OCI-LY3 (cell line): ENCODE data around the gene METTL23.

Source experiments
- H2AFZ ChIP-seq: fragments of 200-600, 300-600 bp; shearing (Covaris generic); 2 replicates; pipeline ENCODE4 v1.6.0; 2014; ENCODE audit warnings: antibody characterized with exemption, low read depth, low read length
- H3K27ac ChIP-seq: fragments of 200-600, 300-600 bp; sonication (generic); 2 replicates; pipeline ENCODE4 v1.5.1; 2014; ENCODE audit warnings: mild to moderate bottlenecking, low read length, moderate library complexity, mixed read lengths
- H3K27me3 ChIP-seq: fragments of 200-600, 300-600 bp; sonication (generic); 2 replicates; pipeline ENCODE4 v1.6.1; 2014; ENCODE audit warnings: low read depth, low read length, mixed read lengths
- H3K36me3 ChIP-seq: fragments of 200-600, 300-600 bp; sonication (generic); replicated peaks from 2 replicates; pipeline ENCODE3; 2014; ENCODE audit warnings: low read depth, low read length, mixed read lengths
- H3K4me1 ChIP-seq: fragments of 300-600, 200-600 bp; sonication (generic); 2 replicates; pipeline ENCODE4 v1.6.1; 2014; ENCODE audit warnings: low read length, mixed read lengths
- H3K4me2 ChIP-seq: fragments of 200-600, 300-600 bp; sonication (generic); 2 replicates; pipeline ENCODE4 v1.6.1; 2014; ENCODE audit warnings: low read length, mixed read lengths
- H3K4me3 ChIP-seq: fragments of 300-600, 200-600 bp; sonication (generic); 2 replicates; pipeline ENCODE4 v1.5.1; 2014; ENCODE audit warnings: antibody characterized with exemption, mild to moderate bottlenecking, low read length, moderate library complexity
- H3K79me2 ChIP-seq: fragments of 300-600, 200-600 bp; shearing (Covaris generic); 2 replicates; pipeline ENCODE4 v1.6.1; 2014; ENCODE audit warnings: mild to moderate bottlenecking, low read length, mixed read lengths
- H3K9ac ChIP-seq: fragments of 300-600, 200-600 bp; shearing (Covaris generic); 2 replicates; pipeline ENCODE4 v1.6.0; 2014; ENCODE audit warnings: mild to moderate bottlenecking, low read length, moderate library complexity
- H3K9me3 ChIP-seq: fragments of 200-600, 300-600 bp; shearing (Covaris generic); 2 replicates; pipeline ENCODE4 v1.6.1; 2014; ENCODE audit warnings: low read length, mixed read lengths; ENCODE audit not compliant: insufficient read depth
- H4K20me1 ChIP-seq: fragments of 200-600, 300-600 bp; sonication (generic); 2 replicates; pipeline ENCODE4 v1.6.1; 2016; ENCODE audit warnings: low read length, mixed read lengths; ENCODE audit not compliant: insufficient read depth
- EZH2phosphoT487 ChIP-seq: fragments of 200-600 bp; shearing (Covaris generic); IDR thresholded peaks from 2 replicates; pipeline ENCODE4 v1.6.1; 2018; ENCODE audit warnings: antibody characterized with exemption, mixed run types, low read depth
- TF ChIP-seq, protein P1 (sequence below): fragments of 200-600, 300-600 bp; sonication (generic); IDR thresholded peaks from 2 replicates; pipeline ENCODE4 v1.5.1; 2014; ENCODE audit warnings: antibody characterized with exemption, low read length, low read depth

METTL23 gene

DNA sequence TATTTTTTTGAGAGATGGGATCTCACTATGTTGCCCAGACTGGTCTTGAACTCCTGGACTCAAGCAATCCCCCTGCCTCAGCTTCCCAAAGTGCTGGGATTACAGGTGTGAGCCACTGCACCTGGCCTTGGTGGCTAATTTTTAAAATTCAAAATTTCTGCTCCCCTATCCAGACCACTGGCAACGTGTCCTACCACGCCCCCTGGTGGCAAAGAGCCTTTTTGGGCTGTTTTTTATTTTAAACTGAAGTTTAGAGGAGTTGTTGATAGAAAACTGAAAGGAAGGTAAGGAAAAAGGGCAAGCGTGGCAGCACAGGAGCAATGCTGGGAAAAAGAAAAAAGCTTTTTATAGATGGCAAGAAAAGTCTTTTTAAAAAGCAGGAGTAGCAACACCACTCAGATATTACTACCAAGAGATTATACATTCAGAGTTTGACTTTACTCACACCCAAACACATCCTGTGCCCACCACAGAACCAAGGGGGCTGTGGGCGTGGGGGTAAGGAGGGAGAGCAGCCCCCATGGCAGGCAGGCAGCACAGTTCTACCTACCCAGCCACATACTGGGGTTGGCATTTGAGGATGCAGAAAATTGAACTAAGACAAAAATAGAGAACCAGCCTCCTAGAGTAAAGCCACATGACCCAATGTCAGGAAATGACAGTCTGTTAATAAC lies 11.7 kb upstream of the METTL23 start:
- no peak overlapping the region for H3K9ac ChIP-seq
- H3K4me3 ChIP-seq = no peak overlapping the region
- peak overlapping the region; percentile 18; the same call in 1 of the 2 replicates for H3K4me2 ChIP-seq
- no peak for TF ChIP-seq EZH2phosphoT487
- TF ChIP-seq, protein P1, sequence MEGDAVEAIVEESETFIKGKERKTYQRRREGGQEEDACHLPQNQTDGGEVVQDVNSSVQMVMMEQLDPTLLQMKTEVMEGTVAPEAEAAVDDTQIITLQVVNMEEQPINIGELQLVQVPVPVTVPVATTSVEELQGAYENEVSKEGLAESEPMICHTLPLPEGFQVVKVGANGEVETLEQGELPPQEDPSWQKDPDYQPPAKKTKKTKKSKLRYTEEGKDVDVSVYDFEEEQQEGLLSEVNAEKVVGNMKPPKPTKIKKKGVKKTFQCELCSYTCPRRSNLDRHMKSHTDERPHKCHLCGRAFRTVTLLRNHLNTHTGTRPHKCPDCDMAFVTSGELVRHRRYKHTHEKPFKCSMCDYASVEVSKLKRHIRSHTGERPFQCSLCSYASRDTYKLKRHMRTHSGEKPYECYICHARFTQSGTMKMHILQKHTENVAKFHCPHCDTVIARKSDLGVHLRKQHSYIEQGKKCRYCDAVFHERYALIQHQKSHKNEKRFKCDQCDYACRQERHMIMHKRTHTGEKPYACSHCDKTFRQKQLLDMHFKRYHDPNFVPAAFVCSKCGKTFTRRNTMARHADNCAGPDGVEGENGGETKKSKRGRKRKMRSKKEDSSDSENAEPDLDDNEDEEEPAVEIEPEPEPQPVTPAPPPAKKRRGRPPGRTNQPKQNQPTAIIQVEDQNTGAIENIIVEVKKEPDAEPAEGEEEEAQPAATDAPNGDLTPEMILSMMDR = peak; percentile 87
- H3K36me3 ChIP-seq = peaks cover 46% of the 10 kb centered on the region
- H3K79me2 ChIP-seq = peaks cover 4% of the 10 kb centered on the region
- H3K27me3 ChIP-seq = 0 out of 2 replicates have a peak, but pooled peaks cover 3% of the 10 kb centered on the region
- peak overlapping the region; percentile 32; the same call in 1 of the 2 replicates for H3K27ac ChIP-seq
- H2AFZ ChIP-seq = no peak overlapping the region
- H3K4me1 ChIP-seq = peaks cover 12% of the 10 kb centered on the region
- H3K9me3 ChIP-seq = no peaks in the 10 kb centered on the region
- peaks cover 13% of the 10 kb centered on the region; the same call in 1 of the 2 replicates for H4K20me1 ChIP-seq

DNA sequence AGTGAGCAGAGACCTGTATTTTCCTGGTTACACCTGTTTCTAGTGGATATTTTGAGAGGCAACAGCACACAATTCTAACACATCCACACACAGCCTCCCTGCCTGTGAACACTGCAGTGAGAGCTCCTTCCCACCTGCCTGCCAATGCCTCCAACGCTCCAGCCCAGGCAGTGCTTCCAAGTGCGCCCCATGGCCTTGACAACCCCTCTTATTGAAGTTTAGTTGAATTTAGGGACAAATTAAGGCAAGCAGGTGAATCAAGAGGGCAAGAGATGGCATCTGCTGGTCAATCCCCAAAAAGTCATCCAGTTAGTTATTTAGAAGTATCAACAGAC lies 11.2 kb upstream of the METTL23 start:
- peaks cover 9% of the 10 kb centered on the region for H3K4me1 ChIP-seq
- no peak for TF ChIP-seq EZH2phosphoT487
- TF ChIP-seq, protein P1 = no peak
- no peaks in the 10 kb centered on the region for H3K27me3 ChIP-seq
- no peaks in the 10 kb centered on the region for H3K9me3 ChIP-seq
- H3K27ac ChIP-seq = no peak overlapping the region
- H3K4me2 ChIP-seq = no peak overlapping the region
- H3K79me2 ChIP-seq = peaks cover 4% of the 10 kb centered on the region
- H2AFZ ChIP-seq = no peak overlapping the region
- H3K9ac ChIP-seq = no peak overlapping the region
- H3K36me3 ChIP-seq = peaks cover 51% of the 10 kb centered on the region
- H4K20me1 ChIP-seq = peaks cover 13% of the 10 kb centered on the region; the same call in 1 of the 2 replicates
- H3K4me3 ChIP-seq = no peak overlapping the region

DNA sequence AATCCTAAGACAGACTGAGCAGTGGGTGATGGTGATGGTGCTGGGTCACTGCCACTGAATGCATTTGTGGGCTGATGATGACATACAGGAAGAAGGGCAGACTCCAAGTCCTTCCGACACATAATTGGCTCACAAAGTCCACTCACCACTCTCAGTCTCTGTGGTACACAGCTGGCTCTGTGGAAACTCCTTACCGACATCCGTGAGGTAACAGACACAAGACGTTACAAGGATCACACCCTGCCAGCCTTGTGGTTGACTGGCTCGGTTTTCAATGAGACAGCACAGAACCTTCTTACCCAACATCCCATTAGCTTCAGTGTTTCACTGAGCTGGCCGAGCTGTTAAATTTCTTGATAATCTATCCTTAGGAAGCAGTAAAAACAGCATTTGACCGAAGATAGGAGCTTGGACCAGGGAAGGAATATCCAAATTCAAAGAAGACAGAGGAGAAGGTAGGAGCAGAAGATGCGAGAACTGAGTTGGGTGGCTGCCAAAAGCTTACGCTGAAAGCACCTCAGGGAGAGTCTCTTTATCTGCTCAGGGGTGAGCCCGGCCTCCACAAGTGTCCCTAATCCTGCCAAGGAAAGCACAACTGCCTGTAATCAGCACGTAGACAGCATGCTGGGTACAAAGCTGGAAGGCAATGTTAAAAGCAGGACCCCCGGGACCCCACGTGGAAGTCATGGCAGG lies 10.3 kb upstream of the METTL23 start:
- peaks cover 59% of the 10 kb centered on the region for H3K36me3 ChIP-seq
- H3K9me3 ChIP-seq = no peaks in the 10 kb centered on the region
- no peak overlapping the region for H2AFZ ChIP-seq
- peaks cover 9% of the 10 kb centered on the region for H3K4me1 ChIP-seq
- no peak overlapping the region for H3K9ac ChIP-seq
- H3K27ac ChIP-seq = no peak overlapping the region
- no peak overlapping the region for H3K4me2 ChIP-seq
- H3K27me3 ChIP-seq = no peaks in the 10 kb centered on the region
- TF ChIP-seq, protein P1 = no peak
- TF ChIP-seq EZH2phosphoT487 = no peak
- no peak overlapping the region for H3K4me3 ChIP-seq
- peaks cover 13% of the 10 kb centered on the region; the same call in 1 of the 2 replicates for H4K20me1 ChIP-seq
- peaks cover 4% of the 10 kb centered on the region for H3K79me2 ChIP-seq

DNA sequence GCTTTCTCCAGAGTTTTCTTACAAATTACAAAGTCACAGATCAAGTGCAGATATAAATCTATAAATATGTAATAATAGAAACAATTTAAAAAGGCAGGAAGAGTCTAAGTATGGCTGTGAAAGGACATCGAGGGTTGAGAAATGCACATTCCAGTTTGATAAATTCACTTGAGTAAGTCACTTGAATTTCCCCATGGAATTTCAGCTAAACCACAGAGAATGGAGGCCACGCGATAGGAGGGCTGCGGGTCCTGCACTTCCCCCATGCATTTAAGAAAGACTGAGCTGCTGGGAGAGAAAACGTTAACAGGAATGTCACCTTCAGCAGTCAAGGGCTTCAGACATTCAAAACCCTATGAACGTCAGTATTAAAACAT lies 9.8 kb upstream of the METTL23 start:
- H3K36me3 ChIP-seq = peaks cover 64% of the 10 kb centered on the region
- TF ChIP-seq, protein P1 = no peak
- TF ChIP-seq EZH2phosphoT487 = no peak
- H3K27me3 ChIP-seq = no peaks in the 10 kb centered on the region
- H2AFZ ChIP-seq = no peak overlapping the region
- peaks cover 13% of the 10 kb centered on the region; the same call in 1 of the 2 replicates for H4K20me1 ChIP-seq
- H3K27ac ChIP-seq = no peak overlapping the region
- peaks cover 9% of the 10 kb centered on the region for H3K4me1 ChIP-seq
- no peak overlapping the region for H3K9ac ChIP-seq
- H3K9me3 ChIP-seq = no peaks in the 10 kb centered on the region
- H3K4me3 ChIP-seq = no peak overlapping the region
- no peak overlapping the region for H3K4me2 ChIP-seq
- peaks cover 4% of the 10 kb centered on the region for H3K79me2 ChIP-seq
